Loucy (cell line): Measurements from ENCODE around the gene NLGN1.

Experiments used
- H2AFZ ChIP-seq: fragments of 200-600 bp; sonication (generic); 2 replicates; pipeline ENCODE4 v1.6.0; 2016; ENCODE audit warnings: antibody characterized with exemption, mild to moderate bottlenecking, low read length, moderate library complexity
- H3F3A ChIP-seq: fragments of 200-600 bp; 2 replicates; pipeline ENCODE4 v1.6.0; 2016; ENCODE audit warnings: antibody characterized with exemption, low read depth, mild to moderate bottlenecking
- H3K27me3 ChIP-seq: fragments of 200-600 bp; sonication (generic); 2 replicates; pipeline ENCODE4 v1.6.1; 2014; ENCODE audit warnings: low read length, mild to moderate bottlenecking; ENCODE audit not compliant: insufficient read depth, poor library complexity, severe bottlenecking
- H3K36me3 ChIP-seq: fragments of 200-600 bp; sonication (generic); 2 replicates; pipeline ENCODE4 v1.6.1; 2016; ENCODE audit warnings: low read length; ENCODE audit not compliant: insufficient read depth
- H3K4me1 ChIP-seq: fragments of 200-600 bp; sonication (generic); 2 replicates; pipeline ENCODE4 v1.5.1; 2014; ENCODE audit warnings: low read length, mild to moderate bottlenecking; ENCODE audit not compliant: insufficient read depth, poor library complexity, severe bottlenecking
- H3K4me2 ChIP-seq: fragments of 200-600 bp; sonication (generic); 2 replicates; pipeline ENCODE4 v1.6.0; 2014; ENCODE audit warnings: antibody characterized with exemption, low read length, low read depth, mild to moderate bottlenecking; ENCODE audit not compliant: poor library complexity, severe bottlenecking
- H3K4me3 ChIP-seq: fragments of 200-600 bp; sonication (generic); 2 replicates; pipeline ENCODE4 v1.5.1; 2014; ENCODE audit warnings: low read length, mild to moderate bottlenecking, mixed read lengths; ENCODE audit not compliant: poor library complexity, severe bottlenecking
- H3K79me2 ChIP-seq: fragments of 200-600 bp; sonication (generic); 2 replicates; pipeline ENCODE4 v1.6.1; 2014; ENCODE audit warnings: low read length; ENCODE audit not compliant: insufficient read depth
- H3K9ac ChIP-seq: fragments of 200-600 bp; sonication (generic); 2 replicates; pipeline ENCODE4 v1.6.0; 2014; ENCODE audit warnings: mild to moderate bottlenecking, low read depth, low read length, moderate library complexity; ENCODE audit not compliant: poor library complexity, severe bottlenecking
- H3K9me2 ChIP-seq: fragments of 200-600 bp; sonication (generic); replicated peaks from 2 replicates; pipeline ENCODE4 v1.6.1; 2016; ENCODE audit warnings: low read depth, low read length, mixed read lengths
- H3K9me3 ChIP-seq: fragments of 200-600 bp; sonication (generic); 2 replicates; pipeline ENCODE4 v1.6.1; 2014; ENCODE audit warnings: mild to moderate bottlenecking, antibody characterized with exemption, low read length, low read depth; ENCODE audit not compliant: insufficient read depth
- H4K20me1 ChIP-seq: fragments of 200-600 bp; sonication (generic); 2 replicates; pipeline ENCODE4 v1.6.0; 2014; ENCODE audit warnings: antibody characterized with exemption, low read length, mild to moderate bottlenecking; ENCODE audit not compliant: insufficient read depth, poor library complexity, severe bottlenecking
- CTCF ChIP-seq: fragments of 200-600 bp; sonication (generic); conservative IDR thresholded peaks from 2 replicates; pipeline ENCODE4 v1.5.1; 2014; ENCODE audit warnings: mild to moderate bottlenecking, antibody characterized with exemption, low read length
- EZH2phosphoT487 ChIP-seq: fragments of 200-600 bp; IDR thresholded peaks from 2 replicates; pipeline ENCODE4 v1.6.1; 2018; ENCODE audit warnings: antibody characterized with exemption, mild to moderate bottlenecking, moderate library complexity, borderline replicate concordance

The NLGN1 gene

GRCh38 chr3:174170248-174170647, 772.7 kb downstream of the NLGN1 start:
- Histone ChIP-seq H3K36me3 (no peaks in the 10 kb centered on the region), H3K9me3 (no peaks in the 10 kb centered on the region), H3K4me3 (no peak overlapping the region), H3F3A (no peaks in the 10 kb centered on the region), H3K27me3 (no peaks in the 10 kb centered on the region), H3K4me2 (no peak overlapping the region), H2AFZ (no peak overlapping the region), H3K79me2 (no peaks in the 10 kb centered on the region), H4K20me1 (no peaks in the 10 kb centered on the region), H3K4me1 (no peaks in the 10 kb centered on the region), H3K9ac (no peak overlapping the region), H3K9me2 (no peaks in the 10 kb centered on the region)
- no peak for TF ChIP-seq EZH2phosphoT487
- TF ChIP-seq CTCF: no peak

GRCh38 chr3:174186377-174186989, 788.9 kb downstream of the NLGN1 start:
- no peak overlapping the region for H3K4me3 ChIP-seq
- no peaks in the 10 kb centered on the region for H3K79me2 ChIP-seq
- H3K9me2 ChIP-seq: no peaks in the 10 kb centered on the region
- H2AFZ ChIP-seq: no peak overlapping the region
- H3K9ac ChIP-seq: no peak overlapping the region
- H3K9me3 ChIP-seq: no peaks in the 10 kb centered on the region
- TF ChIP-seq EZH2phosphoT487 (no peak), CTCF (no peak)
- no peaks in the 10 kb centered on the region for H3K27me3 ChIP-seq
- H3K4me1 ChIP-seq: no peaks in the 10 kb centered on the region
- H4K20me1 ChIP-seq: no peaks in the 10 kb centered on the region
- H3K4me2 ChIP-seq: no peak overlapping the region
- no peaks in the 10 kb centered on the region for H3K36me3 ChIP-seq
- H3F3A ChIP-seq: no peaks in the 10 kb centered on the region

DNA sequence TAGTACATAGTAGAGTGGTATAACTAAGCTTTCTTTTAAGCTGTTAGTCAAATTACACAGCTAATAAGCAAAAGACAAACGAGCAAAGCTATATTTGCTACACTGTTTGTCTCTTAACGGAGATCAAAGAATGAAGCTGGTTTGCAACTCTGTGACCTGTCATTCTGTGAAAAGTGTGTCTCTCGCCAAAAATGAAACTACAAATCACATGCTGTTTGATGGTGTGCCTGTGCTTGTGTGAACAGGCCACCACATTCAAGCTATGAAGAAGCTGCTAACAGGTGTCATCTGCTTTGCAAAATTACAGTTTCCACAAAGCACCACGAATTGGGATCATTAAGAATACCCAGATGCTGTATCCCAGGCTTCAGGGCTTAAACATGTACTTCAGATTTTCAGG, 793.8 kb downstream of the NLGN1 start:
- H3K36me3 ChIP-seq: no peaks in the 10 kb centered on the region
- no peaks in the 10 kb centered on the region for H3F3A ChIP-seq
- no peaks in the 10 kb centered on the region for H3K4me1 ChIP-seq
- no peak overlapping the region for H3K4me2 ChIP-seq
- H3K27me3 ChIP-seq: no peaks in the 10 kb centered on the region
- no peaks in the 10 kb centered on the region for H3K9me2 ChIP-seq
- no peaks in the 10 kb centered on the region for H3K9me3 ChIP-seq
- TF ChIP-seq CTCF: no peak
- no peak for TF ChIP-seq EZH2phosphoT487
- H3K4me3 ChIP-seq: no peak overlapping the region
- H3K9ac ChIP-seq: no peak overlapping the region
- H3K79me2 ChIP-seq: no peaks in the 10 kb centered on the region
- H4K20me1 ChIP-seq: no peaks in the 10 kb centered on the region
- H2AFZ ChIP-seq: no peak overlapping the region
